HG02970 (cell line): Measurements from ENCODE around the gene SAC3D1.

Source experiments
- ATAC-seq: cut with Tn5 transposase; IDR thresholded peaks from one replicate; pipeline ENCODE4 v1.9.1; 2021; ENCODE audit warnings: mild to moderate bottlenecking, moderate library complexity, moderate number of reproducible peaks; ENCODE audit not compliant: unreplicated experiment, low FRiP score

SAC3D1 gene

DNA sequence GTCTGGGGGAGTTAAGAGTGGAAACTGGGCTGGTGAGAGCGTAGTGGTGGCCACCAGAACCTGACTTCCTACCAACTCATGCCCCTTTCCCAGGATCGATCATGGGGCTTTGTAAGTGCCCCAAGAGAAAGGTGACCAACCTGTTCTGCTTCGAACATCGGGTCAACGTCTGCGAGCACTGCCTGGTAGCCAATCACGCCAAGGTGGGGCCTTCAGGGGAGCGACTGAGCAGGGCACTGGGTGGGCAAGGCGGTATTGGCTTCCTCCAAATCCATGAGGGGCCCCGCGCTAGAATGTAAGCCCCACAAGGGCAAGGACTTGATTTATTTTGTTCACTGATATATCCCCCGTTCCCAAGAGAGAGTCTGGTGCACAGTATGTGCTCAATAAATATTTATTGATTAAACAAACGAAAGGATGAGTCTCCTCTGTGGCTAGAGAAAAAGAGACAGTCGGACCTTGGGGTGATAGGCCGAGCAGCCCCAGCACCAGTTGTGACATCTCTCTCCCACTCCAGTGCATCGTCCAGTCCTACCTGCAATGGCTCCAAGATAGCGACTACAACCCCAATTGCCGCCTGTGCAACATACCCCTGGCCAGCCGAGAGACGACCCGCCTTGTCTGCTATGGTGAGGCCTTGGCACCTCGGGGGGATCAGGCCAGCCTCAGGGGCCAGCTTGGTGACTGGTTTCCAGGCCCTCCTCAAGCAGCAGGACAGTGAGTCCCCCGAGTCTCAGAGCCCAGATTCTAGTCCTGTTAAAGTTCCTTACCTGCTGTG lies 43.8 kb downstream of the SAC3D1 start:
- no peak for ATAC-seq

DNA sequence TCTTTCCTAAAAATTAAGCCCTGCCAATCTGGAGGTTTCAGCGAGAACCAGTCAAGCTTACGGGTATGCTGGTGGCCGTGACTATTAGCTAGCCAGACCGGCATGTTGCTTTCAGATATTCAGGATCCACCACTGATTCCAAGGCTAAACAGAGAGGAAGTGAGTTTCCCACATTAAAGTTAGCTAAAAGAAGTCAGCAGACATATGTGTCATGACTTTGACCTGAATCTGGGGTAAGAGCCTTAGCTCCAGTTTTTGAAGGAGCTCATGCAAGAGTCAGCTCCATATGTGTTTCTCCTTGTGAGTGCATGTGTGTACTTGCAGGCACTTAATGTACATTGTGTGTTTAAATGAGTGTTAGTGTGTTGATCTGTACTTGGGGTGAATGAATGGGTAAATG lies 44.4 kb downstream of the SAC3D1 start:
- ATAC-seq = no peak

DNA sequence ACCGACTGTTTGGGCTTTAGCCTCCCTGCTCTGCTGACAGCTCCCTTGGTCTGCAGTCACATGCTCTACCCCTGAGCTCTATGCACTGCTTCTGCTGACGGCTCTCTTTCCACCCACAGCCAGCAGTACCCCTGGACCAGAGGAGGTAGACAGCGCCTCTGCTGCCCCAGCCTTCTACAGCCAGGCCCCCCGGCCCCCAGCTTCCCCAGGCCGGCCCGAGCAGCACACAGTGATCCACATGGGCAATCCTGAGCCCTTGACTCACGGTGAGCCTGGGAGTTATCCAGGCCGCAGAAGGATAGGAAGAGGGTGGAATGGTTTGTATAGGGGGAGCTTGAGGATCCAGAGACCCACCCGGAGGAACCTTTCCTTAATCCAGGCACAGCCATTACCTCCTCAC lies 45.8 kb downstream of the SAC3D1 start:
- no peak for ATAC-seq

DNA sequence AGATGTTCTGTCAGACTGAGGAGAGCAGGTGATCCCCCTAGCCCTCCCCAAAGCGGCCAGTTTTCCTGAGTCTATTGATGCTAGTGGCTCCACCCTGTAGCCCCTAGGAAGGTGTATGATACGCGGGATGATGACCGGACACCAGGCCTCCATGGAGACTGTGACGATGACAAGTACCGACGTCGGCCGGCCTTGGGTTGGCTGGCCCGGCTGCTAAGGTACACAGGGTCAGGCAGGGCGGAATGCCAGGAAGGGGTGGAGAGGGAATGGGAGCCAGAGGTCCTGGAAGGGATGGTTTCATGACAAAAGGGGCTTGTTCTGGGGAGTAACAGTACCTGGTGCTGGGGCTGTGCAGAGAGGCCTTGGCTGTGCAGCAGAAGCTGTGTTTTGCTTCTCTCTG lies 46.2 kb downstream of the SAC3D1 start:
- ATAC-seq = no peak

DNA sequence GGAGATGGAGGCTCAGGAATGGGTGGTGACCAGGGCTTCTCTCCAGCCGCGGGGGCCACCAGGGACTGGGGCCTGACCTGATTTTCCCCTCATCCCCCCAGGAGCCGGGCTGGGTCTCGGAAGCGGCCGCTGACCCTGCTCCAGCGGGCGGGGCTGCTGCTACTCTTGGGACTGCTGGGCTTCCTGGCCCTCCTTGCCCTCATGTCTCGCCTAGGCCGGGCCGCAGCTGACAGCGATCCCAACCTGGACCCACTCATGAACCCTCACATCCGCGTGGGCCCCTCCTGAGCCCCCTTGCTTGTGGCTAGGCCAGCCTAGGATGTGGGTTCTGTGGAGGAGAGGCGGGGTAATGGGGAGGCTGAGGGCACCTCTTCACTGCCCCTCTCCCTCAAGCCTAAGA lies 46.8 kb downstream of the SAC3D1 start:
- no peak for ATAC-seq

DNA sequence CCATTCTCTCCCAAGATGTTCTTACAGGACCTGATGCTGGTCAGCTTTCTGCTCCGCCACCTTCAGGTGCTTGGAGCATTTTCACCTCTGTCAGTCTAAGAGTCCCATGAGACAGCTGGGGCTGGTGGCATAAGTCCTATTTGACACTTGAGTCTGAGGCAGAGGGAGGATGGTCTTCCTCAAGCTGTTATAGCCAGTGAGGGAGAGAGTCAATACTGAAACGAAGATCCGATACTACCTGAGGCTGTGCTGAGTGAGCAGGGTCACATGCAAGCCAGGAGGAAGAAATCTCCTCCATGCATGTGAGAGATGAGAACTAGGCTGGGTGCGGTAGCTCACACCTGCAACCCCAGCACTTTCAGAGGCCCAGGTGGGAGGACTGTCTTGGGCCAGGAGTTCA lies 48.6 kb downstream of the SAC3D1 start:
- no peak for ATAC-seq

DNA sequence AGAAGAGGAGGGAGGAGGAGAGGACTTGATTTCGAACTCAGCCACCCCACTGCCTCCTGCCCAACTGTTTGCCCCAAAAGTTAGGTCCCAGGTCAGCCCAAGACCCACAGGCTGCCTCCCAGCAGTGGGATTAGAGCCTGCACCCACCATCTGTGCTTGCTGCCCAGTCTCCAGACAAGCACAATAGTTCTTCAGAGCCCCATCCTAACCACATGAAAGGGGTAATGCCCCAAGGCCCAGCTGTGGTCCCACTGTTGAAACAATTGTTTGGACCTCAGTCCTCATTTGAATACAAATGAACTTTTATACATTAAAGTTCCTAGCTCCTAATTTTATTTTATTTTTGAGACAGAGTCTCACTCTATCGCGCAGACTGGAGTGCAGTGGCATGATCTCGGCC lies 49.6 kb downstream of the SAC3D1 start:
- ATAC-seq = no peak
